Eye (tissue), 1 donor: Measurements from ENCODE around the gene PIP4P1.
A peak's percentile ranks its signal among the peaks of the same experiment; 100 is the strongest.
"Not testable (repeated sequence)": the region's sequence is repeated elsewhere in the genome, so short reads cannot be mapped to it uniquely, and the experiment has no call there.

Experiments
- DNase-seq: peaks from one replicate; pipeline ENCODE4 v3.0.0-alpha.2; 2015

The PIP4P1 gene

GRCh38 chr14:20461225-20462141, at the start of gene PIP4P1:
Gene PIP4P1, minus strand, starts transcription at chr14:20461434. Its CDS starts 109 bp downstream, at chr14:20461325.
- peak; percentile 100 for DNase-seq

DNA sequence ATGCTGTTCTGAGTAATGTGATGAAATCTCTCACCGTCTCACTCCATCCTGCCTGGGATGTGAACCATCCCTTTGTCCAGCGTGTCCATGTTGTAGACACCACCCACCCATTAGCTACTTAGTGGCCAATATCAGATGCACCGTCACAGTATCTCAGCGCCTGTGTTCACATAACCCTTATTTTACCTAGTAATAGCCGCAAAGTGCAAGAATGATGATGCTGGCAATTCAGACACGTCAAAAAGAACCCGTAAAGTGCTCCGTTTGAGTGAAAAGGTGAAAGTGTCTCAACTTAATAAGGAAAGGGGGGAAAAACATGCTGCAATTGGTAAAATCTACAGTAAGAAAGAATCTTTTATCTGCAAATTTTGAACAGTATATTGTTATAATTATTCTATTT, 47.1 kb upstream of the PIP4P1 start:
- no peak for DNase-seq

GRCh38 chr14:20507537-20507936, 46.3 kb upstream of the PIP4P1 start:
- DNase-seq: not testable (repeated sequence)

GRCh38 chr14:20506752-20507151, 45.5 kb upstream of the PIP4P1 start:
- DNase-seq: not testable (repeated sequence)

- DNase-seq: not testable (repeated sequence)
These were observed 45.0 kb upstream of the PIP4P1 start for GRCh38 chr14:20506276-20506675.

GRCh38 chr14:20503898-20504297, 42.7 kb upstream of the PIP4P1 start:
- DNase-seq: no peak

- no peak for DNase-seq
These were observed 40.1 kb upstream of the PIP4P1 start for GRCh38 chr14:20501346-20501745.

- no peak for DNase-seq
These were observed 38.6 kb upstream of the PIP4P1 start for GRCh38 chr14:20499881-20500280.

GRCh38 chr14:20499108-20499507, 37.9 kb upstream of the PIP4P1 start:
- DNase-seq: no peak

GRCh38 chr14:20498622-20499021, 37.4 kb upstream of the PIP4P1 start:
- no peak for DNase-seq

DNA sequence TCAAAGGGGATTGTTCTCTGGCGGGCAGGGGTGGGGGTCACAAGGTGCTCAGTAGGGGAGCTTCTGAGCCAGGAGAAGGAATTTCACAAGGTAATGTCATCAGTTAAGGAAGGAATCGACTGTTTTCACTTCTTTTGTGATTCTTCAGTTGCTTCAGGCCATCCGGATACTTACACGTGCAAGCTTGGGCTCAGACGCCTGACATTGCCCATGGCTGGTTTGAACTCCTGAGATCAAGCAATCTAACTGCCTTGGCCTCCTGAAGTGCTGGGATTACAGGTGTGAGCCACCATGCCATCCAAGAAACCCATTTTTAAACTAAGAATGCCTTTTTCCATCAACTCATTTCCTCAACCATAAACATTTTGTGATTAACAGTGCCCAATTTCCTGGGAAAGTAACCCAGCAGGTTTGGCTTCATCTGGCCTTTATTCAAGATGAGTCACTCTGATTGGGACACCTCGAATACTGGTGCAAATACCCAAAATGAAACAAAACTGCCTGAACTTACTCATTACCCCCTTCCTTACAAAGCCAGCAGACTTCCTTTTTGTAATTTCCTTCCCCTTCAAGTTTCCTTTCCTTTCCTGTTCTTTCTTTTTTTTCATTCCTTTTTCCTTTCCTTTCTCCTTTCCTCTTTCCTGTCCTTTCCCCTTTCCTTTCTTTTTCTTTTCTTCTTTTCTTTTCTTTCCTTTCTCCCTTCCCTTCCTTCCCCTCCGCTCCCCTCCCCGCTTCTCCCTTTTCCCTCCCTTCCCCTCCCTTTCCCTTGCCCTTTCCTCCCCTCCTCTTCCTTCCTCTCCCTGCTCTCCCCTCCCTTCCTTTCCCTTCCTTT, 33.9 kb upstream of the PIP4P1 start:
- no peak for DNase-seq

- no peak for DNase-seq
These were observed 32.4 kb upstream of the PIP4P1 start for GRCh38 chr14:20493634-20494033.

DNA sequence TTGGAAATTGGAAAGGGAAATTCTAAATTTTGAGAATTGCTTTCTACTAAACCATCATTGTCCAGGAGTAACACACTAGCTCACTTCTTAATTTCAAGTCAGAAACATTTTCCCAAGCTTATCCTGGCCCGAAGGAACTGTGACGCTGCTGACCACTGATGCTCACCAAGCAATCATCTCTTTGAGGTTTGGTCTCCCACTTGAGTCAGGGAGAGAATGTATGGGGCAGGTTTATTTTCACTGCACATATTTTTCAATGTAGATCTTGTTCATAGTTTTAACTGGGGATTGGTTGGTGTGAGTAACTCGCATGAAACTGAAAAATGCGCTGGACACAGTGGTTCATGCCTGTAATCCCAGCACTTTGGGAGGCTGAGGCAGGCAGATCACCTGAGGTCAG, 31.3 kb upstream of the PIP4P1 start:
- DNase-seq: no peak

- DNase-seq: no peak
These were observed 29.3 kb upstream of the PIP4P1 start for GRCh38 chr14:20490563-20490962.

GRCh38 chr14:20489093-20489994, 28.1 kb upstream of the PIP4P1 start:
- no peak for DNase-seq

GRCh38 chr14:20487396-20487725, 26.1 kb upstream of the PIP4P1 start:
- no peak for DNase-seq

DNA sequence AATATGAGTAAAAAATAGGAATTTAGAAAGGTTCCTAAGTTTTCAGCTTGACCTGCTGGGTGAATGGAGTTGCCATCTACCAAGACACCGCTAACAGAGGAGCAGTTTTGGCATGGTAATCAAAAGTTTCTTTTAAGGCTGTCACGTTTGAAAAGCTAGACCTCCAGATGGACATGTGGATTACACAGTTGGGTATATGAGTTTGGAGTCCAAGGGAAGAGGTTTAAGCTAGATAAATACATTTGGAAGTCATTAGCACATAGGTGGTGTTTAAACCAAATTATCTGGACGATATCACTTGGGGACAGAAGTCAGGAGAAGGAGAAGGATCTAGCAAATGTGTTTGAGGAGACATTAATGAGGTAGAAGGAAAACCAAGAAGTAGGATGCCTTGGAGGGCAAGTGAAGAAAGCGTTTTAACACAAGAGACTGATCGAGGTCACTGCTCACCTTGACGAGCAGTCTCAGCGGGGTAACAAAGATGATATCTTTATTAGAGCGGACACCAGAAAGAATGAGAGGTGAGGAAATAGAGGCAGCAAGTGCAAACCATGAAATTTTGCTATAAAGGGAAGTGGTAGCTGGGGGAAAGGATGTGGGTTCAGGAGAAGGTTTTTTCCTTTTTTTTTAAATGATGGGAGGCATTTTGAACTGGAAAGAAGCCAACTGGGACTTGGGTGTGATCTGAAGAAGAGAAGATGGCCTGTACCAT, 25.6 kb upstream of the PIP4P1 start:
- no peak for DNase-seq

DNA sequence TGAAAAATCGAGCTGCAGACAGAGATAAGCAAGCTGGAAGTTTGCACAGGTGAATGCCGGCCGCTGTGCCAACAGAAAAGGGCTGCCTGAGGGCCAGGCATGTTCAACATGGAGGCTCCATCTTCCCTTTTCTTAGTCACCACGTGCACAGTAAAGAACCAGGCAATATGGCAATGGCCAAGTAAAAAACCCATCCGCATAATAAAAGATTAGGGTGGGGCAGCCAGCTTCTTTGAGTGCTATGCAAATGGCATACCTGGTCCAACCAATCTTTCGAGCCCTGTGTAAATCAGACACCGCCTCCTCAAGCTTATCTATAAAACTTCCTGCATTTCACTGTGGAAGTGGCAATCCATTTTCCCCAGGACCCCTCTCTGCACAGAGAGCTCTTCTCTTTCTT, 24.7 kb upstream of the PIP4P1 start:
- DNase-seq: no peak

DNA sequence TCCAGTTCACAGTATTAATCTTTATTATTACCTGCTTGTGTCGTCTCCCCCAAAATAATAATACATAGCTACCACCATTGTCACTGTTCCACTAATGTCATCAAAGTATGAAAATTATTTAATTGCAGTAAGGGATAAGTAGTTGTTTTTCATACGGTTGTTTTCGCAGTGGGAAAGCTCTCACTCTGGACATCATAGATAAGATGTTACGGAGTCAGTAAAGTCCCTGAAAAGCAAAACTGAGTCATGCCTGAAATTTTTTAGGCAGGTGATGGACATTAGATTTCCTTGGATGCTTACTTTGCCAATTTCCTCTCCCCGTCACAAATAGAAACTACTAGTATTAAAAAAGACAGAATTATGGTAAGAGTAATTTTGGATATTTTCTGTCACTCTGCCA, 21.1 kb upstream of the PIP4P1 start:
- DNase-seq: no peak

GRCh38 chr14:20478894-20479293, 17.7 kb upstream of the PIP4P1 start:
- no peak for DNase-seq

GRCh38 chr14:20477211-20477876, 16.1 kb upstream of the PIP4P1 start:
- peak; percentile 19 for DNase-seq

DNA sequence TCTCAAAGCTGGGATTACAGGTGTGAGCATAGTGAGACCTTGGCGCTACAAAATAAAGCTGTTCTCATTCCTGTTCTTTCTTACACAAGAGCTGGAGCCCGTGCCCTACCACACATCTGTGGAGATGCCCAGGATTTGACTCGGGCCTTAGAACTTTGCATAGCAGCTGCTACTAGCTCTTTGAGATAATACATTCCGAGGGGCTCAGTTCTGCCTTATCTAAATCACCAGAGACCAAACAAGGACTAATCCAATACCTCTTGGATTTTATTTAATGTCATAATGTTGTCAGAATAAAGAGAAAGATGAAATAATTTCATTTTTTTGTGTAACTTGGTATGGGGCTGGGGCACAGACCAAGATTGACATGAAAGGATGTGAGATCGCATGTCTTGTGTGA, 15.5 kb upstream of the PIP4P1 start:
- no peak for DNase-seq
